ENCODE data around the gene COL7A1.

DNA sequence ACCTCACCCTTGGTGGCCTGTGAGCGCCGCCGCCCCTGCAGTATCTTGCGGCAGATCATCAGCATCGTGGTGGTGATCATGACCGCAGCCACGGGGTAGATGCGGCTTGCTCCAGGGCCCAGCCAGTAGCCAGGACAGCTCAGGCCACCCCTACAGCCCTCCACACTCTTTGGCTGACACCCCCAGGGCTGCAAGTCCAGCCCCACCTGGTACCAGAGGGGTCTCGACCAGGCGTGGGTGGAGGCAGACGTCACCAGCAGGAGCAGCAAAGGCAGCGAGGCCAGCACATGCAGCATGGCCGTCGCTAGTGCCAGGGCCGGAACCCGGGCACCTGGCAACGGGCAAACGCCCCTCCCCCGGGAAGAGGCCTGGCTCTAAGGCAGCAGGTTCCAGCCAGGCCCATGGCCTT is 26.3 kb upstream of the COL7A1 start, which contains the start of gene TMEM89:
- TF ChIP-seq CTCF (conservative IDR thresholded peaks at IDR 0.05) (no peak), EZH2 (IDR thresholded peaks at IDR 0.05; ENCODE audit: low read depth) (no peak)
